Measurements from ENCODE around the gene LDB2.

Gene LDB2

GRCh38 chr4:16609170-16609758, 289.2 kb downstream of the LDB2 start:
- Histone ChIP-seq H3K27ac (no peak overlapping the region), H3K9me3 (ENCODE audit: low read depth, low read length) (no peaks in the 10 kb centered on the region), H3K9ac (ENCODE audit: insufficient read length) (no peak overlapping the region), H3K4me3 (no peak overlapping the region), H3K36me3 (ENCODE audit: insufficient read depth, low read length) (no peaks in the 10 kb centered on the region)
- no peak for DNase-seq (ENCODE audit: low read depth, low spot score)
- TF ChIP-seq POLR2AphosphoS5 (IDR thresholded peaks at IDR 0.05; ENCODE audit: borderline replicate concordance, low read depth, low read length) (no peak), EZH2 (IDR thresholded peaks at IDR 0.05) (no peak), FOXP2 (optimal IDR thresholded peaks at IDR 0.05; ENCODE audit: control extremely low read depth, extremely low read length, insufficient read depth) (no peak)

DNA sequence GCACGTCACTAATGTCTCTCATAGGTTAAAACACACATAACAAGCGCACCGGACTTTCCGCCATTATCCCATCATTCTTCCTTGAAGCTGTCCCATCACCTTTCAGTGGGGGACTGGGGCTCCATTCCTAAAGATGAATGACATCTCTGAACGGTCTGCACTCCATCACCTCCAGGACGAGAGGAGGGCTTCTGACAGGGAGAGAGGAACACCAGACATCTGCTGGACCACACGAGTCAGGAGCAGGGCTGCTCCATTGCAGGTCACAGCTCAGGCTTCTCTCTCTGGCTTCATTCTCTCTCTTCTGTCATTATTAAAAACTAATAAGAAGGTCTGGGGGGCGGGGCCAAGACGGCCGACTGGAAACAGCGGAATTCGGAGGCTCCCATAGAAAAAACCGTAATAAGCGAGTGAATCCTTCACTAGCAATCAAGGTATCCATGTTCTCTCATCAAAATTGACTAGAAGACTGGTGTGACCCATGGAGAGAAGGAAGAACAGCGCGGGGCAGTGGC, 289.8 kb downstream of the LDB2 start:
- Histone ChIP-seq H3K9ac (ENCODE audit: insufficient read length) (no peak overlapping the region), H3K27ac (no peak overlapping the region), H3K4me3 (no peak overlapping the region), H3K36me3 (ENCODE audit: insufficient read depth, low read length) (no peaks in the 10 kb centered on the region), H3K9me3 (ENCODE audit: low read depth, low read length) (no peaks in the 10 kb centered on the region)
- no peak for TF ChIP-seq EZH2 (IDR thresholded peaks at IDR 0.05)
- TF ChIP-seq FOXP2 (optimal IDR thresholded peaks at IDR 0.05; ENCODE audit: control extremely low read depth, extremely low read length, insufficient read depth): no peak
- no peak for TF ChIP-seq POLR2AphosphoS5 (IDR thresholded peaks at IDR 0.05; ENCODE audit: borderline replicate concordance, low read depth, low read length)
- DNase-seq (ENCODE audit: low read depth, low spot score): no peak

- Histone ChIP-seq H3K9ac (ENCODE audit: insufficient read length) (no peak overlapping the region), H3K9me3 (ENCODE audit: low read depth, low read length) (no peaks in the 10 kb centered on the region), H3K4me3 (no peak overlapping the region), H3K36me3 (ENCODE audit: insufficient read depth, low read length) (no peaks in the 10 kb centered on the region), H3K27ac (no peak overlapping the region)
- TF ChIP-seq FOXP2 (optimal IDR thresholded peaks at IDR 0.05; ENCODE audit: control extremely low read depth, extremely low read length, insufficient read depth): no peak
- no peak for TF ChIP-seq EZH2 (IDR thresholded peaks at IDR 0.05)
- no peak for TF ChIP-seq POLR2AphosphoS5 (IDR thresholded peaks at IDR 0.05; ENCODE audit: borderline replicate concordance, low read depth, low read length)
- no peak for DNase-seq (ENCODE audit: low read depth, low spot score)
These were observed 290.3 kb downstream of the LDB2 start for GRCh38 chr4:16608123-16608522.

GRCh38 chr4:16607241-16608066, 291.0 kb downstream of the LDB2 start:
- H3K27ac ChIP-seq: no peak overlapping the region
- no peaks in the 10 kb centered on the region for H3K9me3 ChIP-seq (ENCODE audit: low read depth, low read length)
- DNase-seq (ENCODE audit: low read depth, low spot score): no peak
- no peaks in the 10 kb centered on the region for H3K36me3 ChIP-seq (ENCODE audit: insufficient read depth, low read length)
- no peak overlapping the region for H3K4me3 ChIP-seq
- H3K9ac ChIP-seq (ENCODE audit: insufficient read length): no peak overlapping the region
- no peak for TF ChIP-seq EZH2 (IDR thresholded peaks at IDR 0.05)
- TF ChIP-seq FOXP2 (optimal IDR thresholded peaks at IDR 0.05; ENCODE audit: control extremely low read depth, extremely low read length, insufficient read depth): no peak
- no peak for TF ChIP-seq POLR2AphosphoS5 (IDR thresholded peaks at IDR 0.05; ENCODE audit: borderline replicate concordance, low read depth, low read length)

- DNase-seq (ENCODE audit: low read depth, low spot score): no peak
- Histone ChIP-seq H3K9me3 (ENCODE audit: low read depth, low read length) (no peaks in the 10 kb centered on the region), H3K4me3 (no peak overlapping the region), H3K27ac (no peak overlapping the region), H3K36me3 (ENCODE audit: insufficient read depth, low read length) (no peaks in the 10 kb centered on the region), H3K9ac (ENCODE audit: insufficient read length) (no peak overlapping the region)
- no peak for TF ChIP-seq POLR2AphosphoS5 (IDR thresholded peaks at IDR 0.05; ENCODE audit: borderline replicate concordance, low read depth, low read length)
- no peak for TF ChIP-seq EZH2 (IDR thresholded peaks at IDR 0.05)
- TF ChIP-seq FOXP2 (optimal IDR thresholded peaks at IDR 0.05; ENCODE audit: control extremely low read depth, extremely low read length, insufficient read depth): no peak
These were observed 291.8 kb downstream of the LDB2 start for GRCh38 chr4:16606691-16607090.

DNA sequence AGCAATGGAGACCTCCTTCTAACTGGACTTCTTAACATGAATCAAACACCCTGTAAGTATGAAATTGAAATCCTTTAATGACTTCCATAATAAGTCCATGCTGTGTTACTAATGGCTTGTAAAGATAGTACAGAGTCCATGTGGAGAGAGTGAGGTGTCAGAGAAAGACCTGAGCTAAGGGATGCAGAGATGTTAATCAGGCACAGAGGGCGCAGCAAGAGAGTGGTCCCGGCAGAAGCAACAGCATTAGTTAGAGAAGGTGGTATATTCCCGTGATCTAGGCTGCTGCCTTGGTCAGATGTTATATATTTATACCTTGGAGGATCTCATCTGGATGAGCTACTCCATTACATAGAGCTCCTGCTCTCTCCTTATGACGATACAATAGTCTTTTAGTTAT, 295.3 kb downstream of the LDB2 start:
- no peaks in the 10 kb centered on the region for H3K36me3 ChIP-seq (ENCODE audit: insufficient read depth, low read length)
- TF ChIP-seq POLR2AphosphoS5 (IDR thresholded peaks at IDR 0.05; ENCODE audit: borderline replicate concordance, low read depth, low read length) (no peak), FOXP2 (optimal IDR thresholded peaks at IDR 0.05; ENCODE audit: control extremely low read depth, extremely low read length, insufficient read depth) (no peak), EZH2 (IDR thresholded peaks at IDR 0.05) (no peak)
- no peak overlapping the region for H3K27ac ChIP-seq
- H3K9me3 ChIP-seq (ENCODE audit: low read depth, low read length): no peaks in the 10 kb centered on the region
- no peak for DNase-seq (ENCODE audit: low read depth, low spot score)
- H3K4me3 ChIP-seq: no peak overlapping the region
- no peak overlapping the region for H3K9ac ChIP-seq (ENCODE audit: insufficient read length)

- Histone ChIP-seq H3K4me3 (no peak overlapping the region), H3K9me3 (ENCODE audit: low read depth, low read length) (no peaks in the 10 kb centered on the region), H3K9ac (ENCODE audit: insufficient read length) (no peak overlapping the region), H3K27ac (peak overlapping the region; percentile 70; the same call in 1 of the 2 replicates), H3K36me3 (ENCODE audit: insufficient read depth, low read length) (no peaks in the 10 kb centered on the region)
- TF ChIP-seq EZH2 (IDR thresholded peaks at IDR 0.05) (no peak), FOXP2 (optimal IDR thresholded peaks at IDR 0.05; ENCODE audit: control extremely low read depth, extremely low read length, insufficient read depth) (no peak), POLR2AphosphoS5 (IDR thresholded peaks at IDR 0.05; ENCODE audit: borderline replicate concordance, low read depth, low read length) (no peak)
- DNase-seq (ENCODE audit: low read depth, low spot score): no peak
These were observed 299.7 kb downstream of the LDB2 start for GRCh38 chr4:16598597-16599206.
